OCI-M1 (cell line): Measurements from ENCODE around the gene PEMT.

Experiments used
- DNase-seq: peaks from one replicate; lab custom pipeline; 2025; lab: John Stamatoyannopoulos, UW

PEMT gene

DNA sequence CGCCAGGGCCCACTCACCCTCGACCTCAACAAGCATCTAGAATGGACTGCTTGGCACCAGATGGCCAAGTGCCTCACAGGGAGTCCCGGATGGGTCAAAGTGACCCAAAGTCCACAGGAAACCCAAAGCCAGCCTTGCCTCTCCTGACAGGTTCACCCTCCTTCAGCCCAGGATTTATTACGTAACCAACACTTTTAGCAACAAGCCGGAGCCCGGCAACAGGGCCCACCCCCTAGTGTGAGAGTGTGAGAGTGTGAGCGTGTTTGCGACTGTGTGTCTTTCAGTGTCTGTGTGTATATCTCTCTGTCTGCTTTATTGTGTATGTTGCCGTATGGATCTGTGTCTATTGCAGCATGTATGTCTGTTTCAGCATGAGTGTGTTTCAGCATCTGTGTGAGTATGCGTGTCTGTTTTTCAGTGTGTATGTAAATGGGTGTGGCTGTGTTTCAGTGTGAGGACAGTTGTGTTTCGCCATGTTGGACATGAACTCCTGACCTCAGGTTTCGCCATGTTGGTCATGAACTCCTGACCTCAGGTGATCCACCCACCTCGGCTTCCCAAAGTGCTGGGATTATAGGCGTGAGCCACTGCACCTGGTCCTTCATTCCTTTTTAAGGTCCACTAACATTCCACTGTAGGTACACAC, 13.7 kb upstream of the PEMT start:
- no peak for DNase-seq

- DNase-seq = no peak
These were observed 12.4 kb upstream of the PEMT start for GRCh38 chr17:17603895-17604225.

GRCh38 chr17:17603178-17603894, 11.8 kb upstream of the PEMT start:
- no peak for DNase-seq

GRCh38 chr17:17599965-17600364, 8.5 kb upstream of the PEMT start:
- no peak for DNase-seq

DNA sequence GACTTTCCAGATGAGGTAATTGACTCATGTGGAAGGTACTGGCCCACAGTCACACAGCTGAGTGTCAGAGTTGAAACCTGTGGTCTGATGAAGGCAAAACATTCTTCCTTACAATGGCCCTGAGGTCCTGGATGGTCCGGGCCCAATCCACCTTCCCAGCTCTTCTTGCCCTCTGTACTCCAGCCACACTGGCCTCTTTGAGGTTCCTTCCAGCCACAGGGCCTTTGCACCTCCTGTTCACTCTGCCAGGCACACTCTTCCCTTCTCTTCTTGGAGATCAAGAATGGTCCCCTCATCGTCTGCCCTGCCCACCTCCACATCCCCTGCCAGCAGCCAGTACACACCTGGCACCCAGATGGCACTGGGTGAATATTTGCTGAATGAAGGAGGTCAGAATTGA, 6.5 kb upstream of the PEMT start:
- DNase-seq = no peak

DNA sequence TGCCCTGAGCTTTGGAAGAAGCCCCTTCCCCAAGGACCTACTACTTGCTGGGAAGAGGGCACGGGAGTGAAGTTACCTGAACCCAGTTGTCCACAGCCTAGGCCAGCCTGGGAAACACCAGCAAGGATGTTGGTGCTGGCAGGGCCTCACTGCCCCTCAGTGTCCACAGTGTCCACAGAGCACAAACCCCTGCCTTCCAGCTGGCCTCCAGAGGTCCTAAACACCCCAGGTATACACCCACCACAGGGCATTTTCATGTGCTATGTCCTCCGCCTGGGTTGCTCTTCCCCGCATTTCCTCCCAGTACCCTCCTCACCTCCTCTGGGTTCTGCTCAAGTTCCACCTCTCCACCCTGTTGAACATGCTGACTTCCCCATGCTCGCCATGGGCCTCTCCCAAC, 4.2 kb upstream of the PEMT start:
- no peak for DNase-seq

DNA sequence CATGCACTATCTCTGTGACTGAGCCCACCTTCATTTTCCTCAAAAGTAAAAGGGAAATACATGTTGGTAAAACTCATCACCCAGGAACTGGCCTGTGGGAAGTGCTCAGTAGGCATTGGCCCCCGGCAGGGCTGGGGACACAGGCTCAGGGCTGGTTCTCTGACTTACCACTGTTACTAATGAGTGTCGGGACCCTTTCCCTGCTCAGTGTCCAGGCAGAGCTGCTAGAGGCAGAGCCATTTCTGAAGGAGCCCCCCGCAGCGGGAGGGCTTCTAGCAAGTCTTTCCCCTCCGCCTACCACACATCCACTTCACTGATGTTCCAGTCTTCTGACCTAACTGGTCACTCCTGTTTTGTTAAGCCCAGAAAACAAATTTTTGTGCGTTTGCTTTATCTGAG, 1.7 kb upstream of the PEMT start:
- no peak for DNase-seq

- no peak for DNase-seq
These were observed 589 bp downstream of the PEMT start for GRCh38 chr17:17590883-17591354.

DNA sequence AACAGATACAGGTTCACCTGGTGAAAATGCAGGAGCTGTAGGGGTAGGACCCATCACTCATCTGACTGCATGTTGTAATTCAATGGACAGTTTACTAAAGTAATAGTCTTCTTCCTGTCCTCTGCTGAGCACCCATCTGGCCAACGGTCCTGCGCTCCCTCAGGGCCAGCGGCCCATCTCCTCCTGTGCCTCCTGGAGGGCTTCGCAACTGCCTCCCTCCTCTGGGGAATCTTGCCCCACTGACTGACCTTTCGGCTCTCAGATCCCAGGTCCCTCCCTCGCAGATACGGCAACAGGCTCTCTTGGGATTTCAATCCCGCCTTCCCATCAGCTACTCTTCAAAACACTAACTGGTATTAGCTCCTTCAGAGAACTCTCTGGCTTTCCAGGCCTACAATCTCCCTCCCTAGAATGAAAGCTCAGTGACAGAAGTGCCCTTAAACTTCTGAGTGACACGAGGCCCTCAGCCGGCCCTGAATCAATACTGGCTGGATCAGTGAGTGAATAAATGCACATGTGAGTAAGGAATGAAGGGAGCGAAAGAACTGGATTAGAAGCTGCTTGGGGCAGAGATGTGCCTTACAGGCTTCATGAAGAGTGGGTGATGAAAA, 1.3 kb downstream of the PEMT start:
- peak; percentile 19 for DNase-seq

DNA sequence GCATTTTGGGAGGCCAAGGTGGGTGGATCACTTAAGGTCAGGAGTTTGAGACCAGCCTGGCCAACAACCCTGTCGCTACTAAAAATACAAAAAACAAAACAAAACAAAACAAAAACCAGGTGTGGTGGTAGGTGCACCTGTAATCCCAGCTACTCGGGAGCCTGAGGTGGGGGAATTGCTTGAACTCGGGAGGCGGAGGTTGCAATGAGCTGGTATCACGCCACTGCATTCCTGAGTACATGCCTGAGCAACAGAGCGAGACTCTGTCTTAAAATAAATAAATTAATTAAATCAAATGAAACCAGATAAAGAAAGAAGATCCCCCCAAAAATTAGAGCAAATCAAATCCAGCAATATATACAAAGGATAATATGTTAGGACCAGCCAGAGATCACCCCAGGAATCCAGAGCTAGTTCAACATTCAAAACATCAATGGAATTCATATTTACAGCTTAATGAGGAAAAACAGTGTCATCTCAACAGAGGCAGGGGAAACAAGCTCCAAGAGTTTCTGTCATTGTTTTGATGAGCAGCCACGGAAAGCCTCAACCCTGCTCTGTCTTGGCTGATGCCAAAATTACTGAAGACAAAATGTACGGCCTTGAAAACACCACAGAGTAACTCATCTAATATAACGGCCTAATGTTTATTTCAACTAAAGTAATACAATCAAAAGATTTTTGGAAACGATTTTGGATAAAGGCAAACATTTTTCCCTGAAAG, 3.7 kb downstream of the PEMT start:
- no peak for DNase-seq

GRCh38 chr17:17582372-17582771, 9.1 kb downstream of the PEMT start:
- no peak for DNase-seq

DNA sequence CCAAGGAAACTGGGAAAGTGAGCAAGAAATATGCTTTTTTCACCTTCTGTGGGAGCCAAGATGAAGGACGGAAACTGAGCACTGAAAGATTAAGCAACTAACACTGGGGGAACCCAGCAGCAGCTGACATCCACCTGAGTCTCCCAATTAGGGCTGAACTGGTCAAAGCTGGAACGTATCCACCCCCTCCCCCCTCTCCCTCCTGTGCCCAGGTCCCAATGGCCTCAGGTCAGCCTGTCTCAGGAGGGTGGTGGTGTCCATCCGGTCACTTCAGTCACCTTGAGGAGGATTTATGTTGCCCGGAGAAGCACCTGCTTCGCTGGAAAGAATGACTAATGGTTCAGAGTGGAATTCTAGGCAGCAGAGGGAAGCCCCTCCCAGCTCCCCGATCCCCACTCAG, 10.0 kb downstream of the PEMT start:
- DNase-seq = no peak

DNA sequence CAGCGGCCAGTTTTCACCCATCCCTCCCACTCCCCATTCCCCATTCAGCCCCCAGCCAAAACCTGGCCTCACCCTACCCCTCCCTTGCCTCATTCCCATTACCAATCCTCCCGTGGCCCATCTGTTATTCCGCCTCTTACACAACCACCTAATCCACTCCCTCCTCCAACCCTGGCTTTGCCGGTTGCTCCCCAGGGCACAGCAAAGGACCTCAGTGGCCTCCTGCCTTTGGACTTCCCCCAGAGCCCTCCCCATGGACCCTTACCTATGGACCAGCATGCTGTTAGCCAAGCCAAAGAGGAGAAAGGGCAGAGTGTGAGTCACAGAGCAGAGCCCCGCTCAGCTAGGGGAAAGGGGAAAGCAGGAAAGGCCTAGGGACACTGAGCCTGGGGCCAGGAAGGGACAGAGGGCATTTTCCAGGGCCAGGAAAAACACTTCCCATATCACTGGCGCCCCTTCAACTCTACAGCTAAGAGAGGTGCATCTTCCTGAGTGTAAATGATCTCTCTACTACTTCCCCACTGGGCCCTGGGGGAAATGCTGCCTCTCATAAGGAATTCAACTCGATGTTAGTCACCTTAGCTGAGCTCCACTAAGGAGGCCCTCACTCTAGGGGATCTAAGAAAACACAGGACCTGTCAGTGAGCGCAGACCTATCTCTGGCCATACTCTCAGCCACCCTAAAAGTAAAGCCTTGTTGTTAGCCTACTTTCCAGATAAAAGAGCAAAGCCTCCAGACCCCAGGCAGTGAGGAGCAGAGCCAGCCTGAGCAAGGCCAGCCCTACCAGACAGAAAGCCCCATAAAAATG, 10.6 kb downstream of the PEMT start:
- DNase-seq = no peak

- DNase-seq = no peak
These were observed 11.8 kb downstream of the PEMT start for GRCh38 chr17:17579691-17580090.

GRCh38 chr17:17577373-17577772, 14.1 kb downstream of the PEMT start:
- no peak for DNase-seq

DNA sequence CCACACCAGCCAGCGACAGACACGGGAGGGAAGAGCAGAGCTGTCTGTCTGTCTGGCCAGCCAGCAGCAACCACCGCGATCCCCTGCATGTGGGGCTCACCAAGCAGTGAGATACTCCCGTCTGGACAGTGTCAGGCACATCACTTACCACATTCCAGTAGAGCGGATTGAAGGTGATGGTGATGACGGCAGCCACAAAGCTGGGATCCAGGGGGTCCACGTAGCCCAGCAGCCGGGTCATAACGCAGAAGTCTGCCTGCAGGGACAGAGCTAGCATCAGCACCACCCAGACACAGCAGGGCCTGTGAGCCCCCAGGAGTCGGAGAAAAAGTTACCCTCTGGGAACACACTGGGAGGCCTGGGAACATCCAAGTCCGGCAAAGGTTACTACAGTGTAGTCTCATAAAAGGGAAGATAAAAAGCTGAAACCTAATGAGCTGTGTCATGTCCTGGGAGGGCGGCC, 14.7 kb downstream of the PEMT start:
- DNase-seq = no peak

GRCh38 chr17:17575360-17576251, 15.9 kb downstream of the PEMT start:
- no peak for DNase-seq

GRCh38 chr17:17573912-17574311, 17.6 kb downstream of the PEMT start:
- DNase-seq = no peak

DNA sequence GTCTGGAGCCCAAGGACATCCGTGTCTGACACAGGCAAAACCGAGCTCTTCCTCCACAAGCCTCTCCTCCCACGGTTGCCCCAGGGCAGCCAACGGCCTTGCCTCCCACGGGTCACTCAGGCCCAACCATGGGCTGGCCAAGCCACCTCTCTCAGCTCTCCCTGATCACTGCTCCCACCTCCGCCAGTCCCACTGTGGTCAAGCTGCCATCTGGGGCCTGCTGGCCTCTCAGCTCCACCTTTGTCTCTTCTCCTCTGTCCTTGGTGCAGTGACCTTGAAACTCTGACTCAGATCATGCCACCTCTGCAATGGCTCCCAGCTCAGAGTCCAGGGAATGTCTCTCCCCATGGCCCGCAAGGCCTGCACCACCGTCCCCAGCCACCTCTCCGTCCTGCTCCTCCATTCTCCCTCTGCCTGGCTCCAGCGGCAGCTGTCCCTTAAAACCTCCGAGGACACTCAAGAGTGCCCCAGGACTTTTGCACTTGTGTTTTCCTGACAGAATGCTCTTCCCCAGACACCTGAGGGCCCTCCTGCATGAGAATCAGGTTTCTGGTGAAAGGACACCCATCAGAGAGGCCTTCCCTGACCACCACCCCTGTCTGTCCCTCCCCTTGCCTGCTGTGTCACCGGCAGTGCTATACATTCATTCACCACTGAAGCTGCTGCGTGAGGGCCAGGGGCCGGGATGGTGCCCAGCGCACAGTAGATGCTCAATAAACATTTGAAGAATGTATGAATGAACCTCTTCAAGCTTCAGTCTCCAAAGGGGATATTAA, 19.3 kb downstream of the PEMT start:
- no peak for DNase-seq
